ENCODE results near the gene LMNTD1. TPM values are rescaled to one million over a fixed set of nuclear protein-coding genes. Genes with fewer than 3 reads are reported as not detected.

The LMNTD1 gene
- total RNA-seq, 1 experiment from 2014 or later: not detected

GRCh38 chr12:25518512-25518911 is 34.6 kb downstream of the LMNTD1 start (continued):
- TF ChIP-seq ZNF423 (CRISPR knock-in tag; IDR thresholded peaks at IDR 0.05) (no peak), TEAD4 (CRISPR knock-in tag; IDR thresholded peaks at IDR 0.05) (no peak), SMAD4 (CRISPR knock-in tag; IDR thresholded peaks at IDR 0.05) (no peak)
- TF ChIP-seq, protein P1, sequence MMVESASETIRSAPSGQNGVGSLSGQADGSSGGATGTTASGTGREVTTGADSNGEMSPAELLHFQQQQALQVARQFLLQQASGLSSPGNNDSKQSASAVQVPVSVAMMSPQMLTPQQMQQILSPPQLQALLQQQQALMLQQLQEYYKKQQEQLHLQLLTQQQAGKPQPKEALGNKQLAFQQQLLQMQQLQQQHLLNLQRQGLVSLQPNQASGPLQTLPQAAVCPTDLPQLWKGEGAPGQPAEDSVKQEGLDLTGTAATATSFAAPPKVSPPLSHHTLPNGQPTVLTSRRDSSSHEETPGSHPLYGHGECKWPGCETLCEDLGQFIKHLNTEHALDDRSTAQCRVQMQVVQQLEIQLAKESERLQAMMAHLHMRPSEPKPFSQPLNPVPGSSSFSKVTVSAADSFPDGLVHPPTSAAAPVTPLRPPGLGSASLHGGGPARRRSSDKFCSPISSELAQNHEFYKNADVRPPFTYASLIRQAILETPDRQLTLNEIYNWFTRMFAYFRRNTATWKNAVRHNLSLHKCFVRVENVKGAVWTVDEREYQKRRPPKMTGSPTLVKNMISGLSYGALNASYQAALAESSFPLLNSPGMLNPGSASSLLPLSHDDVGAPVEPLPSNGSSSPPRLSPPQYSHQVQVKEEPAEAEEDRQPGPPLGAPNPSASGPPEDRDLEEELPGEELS (CRISPR knock-in tag; IDR thresholded peaks at IDR 0.05): no peak

DNA sequence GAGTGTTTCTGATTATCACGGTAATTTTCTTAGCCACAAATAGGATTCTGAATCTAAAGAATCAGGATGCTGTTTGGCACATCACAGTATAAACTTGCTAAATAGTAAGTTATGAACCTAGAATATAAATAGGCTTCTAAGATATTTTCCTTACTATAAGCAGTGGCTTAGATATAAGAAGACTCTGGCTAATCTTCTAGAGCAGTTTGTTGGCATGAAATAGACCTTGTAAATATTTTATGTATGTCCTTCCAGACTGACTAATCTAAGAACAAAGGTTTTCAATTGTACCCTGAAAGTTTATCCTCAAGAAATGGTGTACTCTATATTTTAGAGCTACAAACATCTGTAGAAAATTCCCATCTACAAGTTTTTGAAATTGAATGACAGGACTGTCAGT is 48.3 kb downstream of the LMNTD1 start:
- ATAC-seq: no peak

DNA sequence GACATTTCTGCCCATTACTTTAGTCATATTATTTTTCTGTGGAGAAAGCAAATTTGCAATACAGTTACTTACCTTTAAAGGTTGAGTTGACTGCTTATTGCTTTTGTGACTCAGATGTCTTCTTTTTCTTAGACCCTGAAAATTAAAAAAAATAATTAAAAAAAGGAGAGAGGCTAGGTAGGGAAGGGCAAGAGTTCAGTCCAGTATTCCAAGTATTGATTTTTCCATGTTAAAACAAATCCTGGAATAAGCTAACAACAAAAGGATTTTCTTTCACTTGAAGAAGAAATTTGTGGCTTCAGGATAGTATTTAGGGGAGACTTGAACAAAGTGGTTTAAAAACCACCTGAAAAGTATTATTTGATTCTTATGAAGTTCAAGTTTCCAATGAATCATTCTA is 49.4 kb downstream of the LMNTD1 start:
- H3K4me3 Mint-ChIP-seq: no peak overlapping the region
- POLR2A ChIA-PET: no interaction called here
- no peak overlapping the region for H3K27ac Mint-ChIP-seq
- 0 out of 2 replicates have a peak, but pooled peaks cover 2% of the 10 kb centered on the region for H3K4me1 Mint-ChIP-seq
- H3K9me3 Mint-ChIP-seq: 0 out of 2 replicates have a peak, but pooled peaks cover 3% of the 10 kb centered on the region
- DNase-seq (ENCODE audit: low spot score) (no peak), ATAC-seq (no peak)
- TF ChIP-seq IRF2 (CRISPR knock-in tag; IDR thresholded peaks at IDR 0.05; ENCODE audit: borderline replicate concordance, low read depth) (no peak), MYBL2 (CRISPR knock-in tag; IDR thresholded peaks at IDR 0.05) (no peak), GTF2I (CRISPR knock-in tag; conservative IDR thresholded peaks at IDR 0.05) (no peak), MAX (CRISPR knock-in tag; IDR thresholded peaks at IDR 0.05) (no peak), CREB1 (CRISPR knock-in tag; IDR thresholded peaks at IDR 0.05) (no peak), GABPB1 (CRISPR knock-in tag; IDR thresholded peaks at IDR 0.05) (no peak), FOXJ3 (CRISPR knock-in tag; IDR thresholded peaks at IDR 0.05; ENCODE audit: borderline replicate concordance) (no peak), RELA (CRISPR knock-in tag; IDR thresholded peaks at IDR 0.05; ENCODE audit: borderline replicate concordance) (no peak), ELF4 (CRISPR knock-in tag; IDR thresholded peaks at IDR 0.05; ENCODE audit: low read depth) (no peak), EMX1 (CRISPR knock-in tag; IDR thresholded peaks at IDR 0.05) (no peak), ZNF532 (CRISPR knock-in tag; IDR thresholded peaks at IDR 0.05; ENCODE audit: borderline replicate concordance) (no peak)
- TF ChIP-seq, protein P2, sequence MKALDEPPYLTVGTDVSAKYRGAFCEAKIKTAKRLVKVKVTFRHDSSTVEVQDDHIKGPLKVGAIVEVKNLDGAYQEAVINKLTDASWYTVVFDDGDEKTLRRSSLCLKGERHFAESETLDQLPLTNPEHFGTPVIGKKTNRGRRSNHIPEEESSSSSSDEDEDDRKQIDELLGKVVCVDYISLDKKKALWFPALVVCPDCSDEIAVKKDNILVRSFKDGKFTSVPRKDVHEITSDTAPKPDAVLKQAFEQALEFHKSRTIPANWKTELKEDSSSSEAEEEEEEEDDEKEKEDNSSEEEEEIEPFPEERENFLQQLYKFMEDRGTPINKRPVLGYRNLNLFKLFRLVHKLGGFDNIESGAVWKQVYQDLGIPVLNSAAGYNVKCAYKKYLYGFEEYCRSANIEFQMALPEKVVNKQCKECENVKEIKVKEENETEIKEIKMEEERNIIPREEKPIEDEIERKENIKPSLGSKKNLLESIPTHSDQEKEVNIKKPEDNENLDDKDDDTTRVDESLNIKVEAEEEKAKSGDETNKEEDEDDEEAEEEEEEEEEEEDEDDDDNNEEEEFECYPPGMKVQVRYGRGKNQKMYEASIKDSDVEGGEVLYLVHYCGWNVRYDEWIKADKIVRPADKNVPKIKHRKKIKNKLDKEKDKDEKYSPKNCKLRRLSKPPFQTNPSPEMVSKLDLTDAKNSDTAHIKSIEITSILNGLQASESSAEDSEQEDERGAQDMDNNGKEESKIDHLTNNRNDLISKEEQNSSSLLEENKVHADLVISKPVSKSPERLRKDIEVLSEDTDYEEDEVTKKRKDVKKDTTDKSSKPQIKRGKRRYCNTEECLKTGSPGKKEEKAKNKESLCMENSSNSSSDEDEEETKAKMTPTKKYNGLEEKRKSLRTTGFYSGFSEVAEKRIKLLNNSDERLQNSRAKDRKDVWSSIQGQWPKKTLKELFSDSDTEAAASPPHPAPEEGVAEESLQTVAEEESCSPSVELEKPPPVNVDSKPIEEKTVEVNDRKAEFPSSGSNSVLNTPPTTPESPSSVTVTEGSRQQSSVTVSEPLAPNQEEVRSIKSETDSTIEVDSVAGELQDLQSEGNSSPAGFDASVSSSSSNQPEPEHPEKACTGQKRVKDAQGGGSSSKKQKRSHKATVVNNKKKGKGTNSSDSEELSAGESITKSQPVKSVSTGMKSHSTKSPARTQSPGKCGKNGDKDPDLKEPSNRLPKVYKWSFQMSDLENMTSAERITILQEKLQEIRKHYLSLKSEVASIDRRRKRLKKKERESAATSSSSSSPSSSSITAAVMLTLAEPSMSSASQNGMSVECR (CRISPR knock-in tag; IDR thresholded peaks at IDR 0.05; ENCODE audit: borderline replicate concordance): no peak
- H3K27me3 Mint-ChIP-seq (ENCODE audit: low read depth): no peaks in the 10 kb centered on the region
- CTCF ChIA-PET: no interaction called here
- no peaks in the 10 kb centered on the region for H3K36me3 Mint-ChIP-seq

More for the DNA sequence above, 48.3 kb downstream of the LMNTD1 start:
- Mint-ChIP-seq H3K27ac (no peak overlapping the region), H3K36me3 (no peaks in the 10 kb centered on the region), H3K4me3 (no peak overlapping the region), H3K4me1 (0 out of 2 replicates have a peak, but pooled peaks cover 2% of the 10 kb centered on the region), H3K27me3 (ENCODE audit: low read depth) (no peaks in the 10 kb centered on the region), H3K9me3 (no peaks in the 10 kb centered on the region)
- ChIA-PET POLR2A (no interaction called here), CTCF (no interaction called here)
- no peak for DNase-seq (ENCODE audit: low spot score)
- TF ChIP-seq HMGA2 (CRISPR knock-in tag; IDR thresholded peaks at IDR 0.05): no peak
- no peak for TF ChIP-seq MYBL2 (CRISPR knock-in tag; IDR thresholded peaks at IDR 0.05)
- TF ChIP-seq KAT7 (CRISPR knock-in tag; IDR thresholded peaks at IDR 0.05; ENCODE audit: borderline replicate concordance): no peak
- TF ChIP-seq NFE2L1 (CRISPR knock-in tag; IDR thresholded peaks at IDR 0.05): no peak

Measured in WTC11 (cell line).